PFSK-1 (cell line): ENCODE results near the gene SLC6A6.

Source experiments
- FOXP2 ChIP-seq: optimal IDR thresholded peaks from 2 replicates; pipeline ENCODE3; 2011; ENCODE audit warnings: borderline replicate concordance, control low read depth, inconsistent platforms; ENCODE audit not compliant: insufficient read depth; ENCODE audit errors: extremely low read length, extremely low read depth
- POLR2AphosphoS5 ChIP-seq: IDR thresholded peaks from 2 replicates; pipeline ENCODE4 v1.6.1; 2012; ENCODE audit warnings: low read depth, mild to moderate bottlenecking, control low read depth, low read length, moderate library complexity
- REST ChIP-seq, 2 experiments: IDR thresholded peaks; 2 replicates each; pipeline versions ENCODE4 v1.6.1 to v1.8.0; 2011 to 2012; ENCODE audit warnings: low read depth in 2 of 2, low read length in 2 of 2, control low read depth in 1 of 2, inconsistent platforms in 1 of 2, mild to moderate bottlenecking in 1 of 2, moderate library complexity in 1 of 2; ENCODE audit not compliant: insufficient read depth in 1 of 2
- SIN3A ChIP-seq: IDR thresholded peaks from 2 replicates; pipeline ENCODE4 v1.6.1; 2012; ENCODE audit warnings: mild to moderate bottlenecking, low read length, moderate library complexity, borderline replicate concordance; ENCODE audit not compliant: insufficient read depth
- TAF1 ChIP-seq: IDR thresholded peaks from 2 replicates; pipeline ENCODE4 v1.6.1; 2012; ENCODE audit warnings: low read length, control low read depth, borderline replicate concordance; ENCODE audit not compliant: insufficient read depth

The SLC6A6 gene

GRCh38 chr3:14371573-14372474 lies 30.6 kb upstream of the SLC6A6 start:
- TF ChIP-seq POLR2AphosphoS5 (no peak), TAF1 (no peak), REST (IDR thresholded peaks at IDR 0.05; ENCODE audit: insufficient read depth in 1 of 2, low read depth in 2 of 2, low read length in 2 of 2) (no peak), SIN3A (no peak), FOXP2 (no peak)

DNA sequence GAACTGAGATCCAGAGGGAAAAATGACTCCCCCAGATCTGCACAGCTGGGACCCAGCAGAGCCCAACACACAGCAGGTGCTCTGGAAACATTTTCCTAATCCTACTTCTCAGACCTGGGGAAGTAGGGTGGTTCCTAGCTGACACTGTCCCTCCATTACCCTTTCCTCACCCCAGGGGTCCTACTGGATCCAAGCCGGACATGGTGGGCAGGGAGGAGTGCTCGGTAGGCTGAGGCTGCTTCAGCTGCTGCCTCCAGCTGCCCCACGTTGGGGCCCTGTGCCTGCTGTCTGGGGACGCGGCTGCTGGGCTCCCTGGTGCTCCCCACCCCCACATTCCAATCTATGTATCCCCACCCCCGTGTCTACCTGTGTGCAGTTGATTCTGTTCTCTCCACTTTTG lies 29.8 kb upstream of the SLC6A6 start:
- TF ChIP-seq POLR2AphosphoS5 (no peak), TAF1 (no peak), REST (IDR thresholded peaks at IDR 0.05; ENCODE audit: insufficient read depth in 1 of 2, low read depth in 2 of 2, low read length in 2 of 2) (no peak), FOXP2 (no peak), SIN3A (no peak)

GRCh38 chr3:14373753-14374376 lies 28.5 kb upstream of the SLC6A6 start:
- TF ChIP-seq REST (IDR thresholded peaks at IDR 0.05; ENCODE audit: insufficient read depth in 1 of 2, low read depth in 2 of 2, low read length in 2 of 2) (no peak), POLR2AphosphoS5 (no peak), SIN3A (no peak), TAF1 (no peak)

DNA sequence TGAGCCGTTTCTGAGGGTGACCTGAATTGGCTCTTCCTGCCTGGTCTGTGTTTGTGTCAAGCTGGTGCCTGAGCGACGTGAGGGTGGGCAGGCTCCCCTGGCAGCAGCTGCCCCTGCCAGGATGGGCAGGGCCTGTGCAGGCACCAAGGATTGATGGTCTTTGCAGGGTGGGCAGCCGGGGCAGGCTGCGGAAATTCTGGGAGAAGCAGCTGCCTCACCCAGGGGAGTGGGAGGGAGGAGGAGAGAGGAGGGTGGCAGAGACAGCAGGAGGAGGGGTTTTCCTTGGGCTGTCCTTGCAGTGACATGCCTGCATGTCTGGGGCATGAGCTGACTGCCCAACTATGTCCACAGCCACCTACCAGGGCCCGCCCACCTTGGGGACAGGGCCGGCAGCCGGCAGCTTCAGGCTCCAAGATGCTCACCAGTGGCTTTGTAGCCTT lies 27.9 kb upstream of the SLC6A6 start:
- TF ChIP-seq TAF1 (no peak), REST (IDR thresholded peaks at IDR 0.05; ENCODE audit: insufficient read depth in 1 of 2, low read depth in 2 of 2, low read length in 2 of 2) (no peak), POLR2AphosphoS5 (no peak), FOXP2 (no peak), SIN3A (no peak)
